ENCODE measurements around the gene NPIPA3. TPM values are rescaled to one million over a fixed set of nuclear protein-coding genes. Genes with fewer than 3 reads are reported as not detected.
"Not testable (repeated sequence)": the region's sequence is repeated elsewhere in the genome, so short reads cannot be mapped to it uniquely, and the experiment has no call there.

The NPIPA3 gene
- total and polyA plus RNA-seq, 4 experiments from 2014 or later, result 0.30 to 2.9 (median 2.5) TPM; not detected in 1

GRCh38 chr16:14773654-14774053 lies 70.4 kb downstream of the NPIPA3 start:
- H3K9me3 Mint-ChIP-seq; DNase-seq; H3K36me3 ChIP-seq (ENCODE audit: insufficient read depth, low read length); H3K4me3 Mint-ChIP-seq; H3K4me1 Mint-ChIP-seq; CTCF ChIA-PET (ENCODE audit: partially characterized antibody); H3K27me3 Mint-ChIP-seq; H3K4me3 ChIP-seq (ENCODE audit: low read length in 2 of 2); H3K27ac ChIP-seq (ENCODE audit: low read depth, low read length); H3K27ac Mint-ChIP-seq; H3K4me1 ChIP-seq (ENCODE audit: insufficient read depth, low read length); H3K9me3 ChIP-seq (ENCODE audit: control insufficient read depth in 1 of 2, low read length in 2 of 2); POLR2A ChIA-PET (ENCODE audit: partially characterized antibody); H3K36me3 Mint-ChIP-seq; intact Hi-C loops (cut with micrococcal nuclease); H3K27me3 ChIP-seq (ENCODE audit: insufficient read depth, low read length): not testable (repeated sequence)

- intact Hi-C loops (cut with micrococcal nuclease); H3K27me3 Mint-ChIP-seq; DNase-seq; H3K4me1 ChIP-seq (ENCODE audit: insufficient read depth, low read length); H3K27ac ChIP-seq (ENCODE audit: low read depth, low read length); H3K4me3 Mint-ChIP-seq; H3K4me1 Mint-ChIP-seq; H3K27me3 ChIP-seq (ENCODE audit: insufficient read depth, low read length); H3K27ac Mint-ChIP-seq; H3K9me3 ChIP-seq (ENCODE audit: control insufficient read depth in 1 of 2, low read length in 2 of 2); POLR2A ChIA-PET (ENCODE audit: partially characterized antibody); H3K9me3 Mint-ChIP-seq; H3K36me3 ChIP-seq (ENCODE audit: insufficient read depth, low read length); H3K36me3 Mint-ChIP-seq; H3K4me3 ChIP-seq (ENCODE audit: low read length in 2 of 2); CTCF ChIA-PET (ENCODE audit: partially characterized antibody): not testable (repeated sequence)
Observed at GRCh38 chr16:14775624-14776023, 72.4 kb downstream of the NPIPA3 start.

Other genes starting within 250 kb of the NPIPA3 start
- gene PARN, start 73.2 kb upstream of the NPIPA3 start, total RNA-seq, result 10 to 100 TPM; 41.5 to 46.4 TPM
- gene PARN, start 73.2 kb upstream of the NPIPA3 start, polyA plus RNA-seq, result 10 to 100 TPM; 43.4 to 46.1 TPM
- gene BFAR, start 70.5 kb upstream of the NPIPA3 start, total RNA-seq, result 10 to 100 TPM; 71.9 to 79.6 TPM
- 10 to 100 TPM; 31.2 to 53.7 TPM for gene BFAR, start 70.5 kb upstream of the NPIPA3 start, polyA plus RNA-seq
- gene PLA2G10, start 9.1 kb upstream of the NPIPA3 start, total RNA-seq, result not detected
- not detected for gene PLA2G10, start 9.1 kb upstream of the NPIPA3 start, polyA plus RNA-seq
- 10 to 100 TPM in 1 of 2 experiments, 1 to 10 TPM in 1; 9.9 to 11.8 TPM for gene NPIPA2, start 39.1 kb downstream of the NPIPA3 start, total RNA-seq
- gene NPIPA2, start 39.1 kb downstream of the NPIPA3 start, polyA plus RNA-seq, result not detected
- gene NOMO1, start 130.3 kb downstream of the NPIPA3 start, total RNA-seq, result 10 to 100 TPM; 33.4 to 36.5 TPM
- 10 to 100 TPM; 39.9 to 41.0 TPM for gene NOMO1, start 130.3 kb downstream of the NPIPA3 start, polyA plus RNA-seq
- gene NPIPA1, start 234.0 kb downstream of the NPIPA3 start, total RNA-seq, result 100 to 1,000 TPM; 143 to 149 TPM
- gene NPIPA1, start 234.0 kb downstream of the NPIPA3 start, polyA plus RNA-seq, result 1 to 10 TPM in 1 of 2 donors, not detected in 1; 9.1 TPM